ENCODE data around the gene SMIM24.

- no peak for TF ChIP-seq EZH2 (IDR thresholded peaks at IDR 0.05; ENCODE audit: borderline replicate concordance, low read depth, low read length, severe bottlenecking)
- TF ChIP-seq CTCF (IDR thresholded peaks at IDR 0.05; ENCODE audit: borderline replicate concordance, extremely low read depth, low read length, poor library complexity, severe bottlenecking): no peak
These were observed 26.5 kb downstream of the SMIM24 start for GRCh38 chr19:3453840-3454239.
